Endothelial cell of umbilical vein (primary cell): ENCODE data around the gene EEF1AKMT4.

Source experiments
- CTCF ChIP-seq, 2 donors: IDR thresholded peaks; 1 replicate in 1 of 2; 2 replicates in 1 of 2; pipeline ENCODE4 v1.5.1; 2011; ENCODE audit warnings: low read length in 2 of 2, mild to moderate bottlenecking in 2 of 2, moderate library complexity in 2 of 2, control low read depth in 1 of 2, inconsistent platforms in 1 of 2, low read depth in 1 of 2; ENCODE audit not compliant: insufficient read depth in 1 of 2; ENCODE audit errors: extremely low read depth in 1 of 2
- EZH2 ChIP-seq: IDR thresholded peaks from 2 replicates; pipeline ENCODE4 v1.6.1; 2012; ENCODE audit warnings: borderline replicate concordance, low read depth, mild to moderate bottlenecking, moderate library complexity, low read length, inconsistent platforms; ENCODE audit not compliant: severe bottlenecking
- FOS ChIP-seq: IDR thresholded peaks from 2 replicates; pipeline ENCODE4 v1.6.1; 2011; ENCODE audit warnings: mild to moderate bottlenecking, low read length, moderate library complexity, borderline replicate concordance; ENCODE audit not compliant: insufficient read depth
- GATA2 ChIP-seq: IDR thresholded peaks from 2 replicates; pipeline ENCODE4 v1.7.0; 2011; ENCODE audit warnings: low read depth, mild to moderate bottlenecking, moderate library complexity, mixed read lengths, low read length; ENCODE audit not compliant: insufficient read length, insufficient read depth
- MAX ChIP-seq: IDR thresholded peaks from 2 replicates; pipeline ENCODE4 v1.6.1; 2011; ENCODE audit not compliant: insufficient read depth, insufficient read length
- POLR2A ChIP-seq: IDR thresholded peaks from 2 replicates; pipeline ENCODE4 v1.6.1; 2012; ENCODE audit warnings: low read depth, mild to moderate bottlenecking, control low read depth, low read length
- POLR2AphosphoS5 ChIP-seq: IDR thresholded peaks from 2 replicates; pipeline ENCODE4 v1.6.1; 2012; ENCODE audit warnings: low read depth, mild to moderate bottlenecking, control low read depth, low read length, moderate library complexity; ENCODE audit not compliant: insufficient read depth

GRCh38 chr3:184239221-184239620 lies 10.3 kb upstream of the EEF1AKMT4 start:
- no peak for TF ChIP-seq CTCF (IDR thresholded peaks at IDR 0.05; ENCODE audit: extremely low read depth in 1 of 2, insufficient read depth in 1 of 2, low read depth in 1 of 2, low read length in 2 of 2)
- TF ChIP-seq FOS: no peak
- TF ChIP-seq EZH2: no peak
- TF ChIP-seq MAX: no peak
- no peak for TF ChIP-seq POLR2A
- no peak for TF ChIP-seq POLR2AphosphoS5
- TF ChIP-seq GATA2: no peak
